Embryonic facial prominence (tissue), 1 donor: ENCODE results near the gene SHE.

Experiments
- DNase-seq: peaks from one replicate; pipeline ENCODE4 v3.0.0-alpha.2; 2016; ENCODE audit errors: extremely low spot score

The SHE gene

GRCh38 chr1:154478639-154479038 lies 23.6 kb downstream of the SHE start:
- no peak for DNase-seq

DNA sequence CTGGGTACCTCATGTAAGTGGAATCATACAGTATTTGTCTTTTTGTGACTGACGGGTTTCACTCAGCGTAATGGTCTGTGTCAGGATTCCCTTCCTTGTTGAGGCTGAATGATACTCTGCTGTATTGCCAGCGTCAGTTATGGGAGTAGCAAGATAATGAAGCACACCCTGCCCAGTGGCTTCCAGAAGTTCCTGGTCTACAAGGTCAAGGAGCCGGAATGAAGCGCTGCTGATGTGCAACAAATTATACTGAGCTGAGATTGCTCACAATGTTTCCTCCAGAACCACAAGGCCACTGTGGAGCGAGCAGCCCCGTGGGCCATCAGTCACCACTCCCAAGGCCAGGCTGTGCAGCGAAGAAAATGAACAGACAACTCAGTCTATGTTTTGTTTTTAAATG lies 24.2 kb downstream of the SHE start:
- no peak for DNase-seq

DNA sequence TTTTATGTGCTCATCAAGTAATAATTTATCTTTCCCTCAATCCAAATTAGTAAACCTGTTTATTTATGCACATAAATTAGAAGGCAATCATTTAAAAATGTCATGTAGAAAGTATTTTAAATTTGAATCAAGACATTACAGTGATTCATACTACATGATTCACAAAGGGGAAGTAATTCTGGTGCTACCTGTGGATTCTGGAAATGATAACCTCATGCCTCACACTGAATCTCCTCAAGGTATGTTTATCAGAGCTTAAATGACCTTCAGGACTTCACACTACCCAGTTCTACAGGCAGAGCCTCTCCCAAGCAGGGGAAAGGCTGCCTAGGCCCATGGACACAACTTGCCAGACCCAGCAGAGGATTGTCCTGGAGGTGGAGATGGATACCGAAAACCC lies 25.4 kb downstream of the SHE start:
- no peak for DNase-seq

DNA sequence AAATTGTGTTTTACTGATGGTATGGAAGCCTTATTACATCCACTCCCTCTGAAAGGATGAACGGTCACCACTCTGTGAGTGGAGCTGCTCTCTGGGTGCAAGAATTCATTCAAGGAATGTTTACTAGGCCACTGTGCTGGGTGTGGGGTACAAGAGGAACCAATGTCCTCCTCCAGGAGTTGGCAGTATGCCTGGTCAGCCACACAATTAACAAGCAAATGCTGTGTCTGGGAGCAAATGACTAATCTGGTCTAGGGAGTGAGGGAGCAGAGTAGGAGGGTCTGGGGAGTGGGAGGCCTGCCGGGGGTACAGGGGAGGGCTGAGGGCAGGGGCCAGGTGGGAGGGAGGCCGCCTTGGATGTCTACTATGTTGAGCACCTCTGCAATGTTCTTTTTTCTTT lies 27.4 kb downstream of the SHE start:
- no peak for DNase-seq

DNA sequence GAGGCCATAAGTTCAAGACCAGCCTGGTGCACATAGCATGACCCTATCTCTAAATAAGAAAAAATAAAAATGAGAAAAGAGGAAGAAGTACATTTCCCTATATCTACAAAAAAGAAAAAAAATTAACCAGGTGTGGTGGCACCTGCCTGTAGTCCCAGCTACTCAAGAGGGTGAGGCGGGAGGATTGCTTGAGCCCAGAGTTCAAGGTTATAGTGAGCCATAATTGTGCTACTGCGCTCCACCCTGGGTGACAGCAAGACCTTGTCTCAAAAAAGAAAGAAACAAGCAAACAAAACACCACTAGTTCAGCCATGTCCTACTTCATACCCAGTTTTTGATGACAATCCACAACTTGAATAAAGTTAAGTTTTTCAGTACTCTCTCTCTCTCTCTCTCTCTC lies 30.9 kb downstream of the SHE start:
- DNase-seq, result no peak

- DNase-seq, result no peak
These were observed 32.2 kb downstream of the SHE start for GRCh38 chr1:154469844-154470560.

GRCh38 chr1:154468535-154469250 lies 33.5 kb downstream of the SHE start:
- DNase-seq, result no peak

GRCh38 chr1:154467434-154468102 lies 34.6 kb downstream of the SHE start:
- DNase-seq, result no peak

GRCh38 chr1:154466921-154467417 lies 35.2 kb downstream of the SHE start:
- DNase-seq, result no peak

- no peak for DNase-seq
These were observed 36.0 kb downstream of the SHE start for GRCh38 chr1:154466206-154466605.

DNA sequence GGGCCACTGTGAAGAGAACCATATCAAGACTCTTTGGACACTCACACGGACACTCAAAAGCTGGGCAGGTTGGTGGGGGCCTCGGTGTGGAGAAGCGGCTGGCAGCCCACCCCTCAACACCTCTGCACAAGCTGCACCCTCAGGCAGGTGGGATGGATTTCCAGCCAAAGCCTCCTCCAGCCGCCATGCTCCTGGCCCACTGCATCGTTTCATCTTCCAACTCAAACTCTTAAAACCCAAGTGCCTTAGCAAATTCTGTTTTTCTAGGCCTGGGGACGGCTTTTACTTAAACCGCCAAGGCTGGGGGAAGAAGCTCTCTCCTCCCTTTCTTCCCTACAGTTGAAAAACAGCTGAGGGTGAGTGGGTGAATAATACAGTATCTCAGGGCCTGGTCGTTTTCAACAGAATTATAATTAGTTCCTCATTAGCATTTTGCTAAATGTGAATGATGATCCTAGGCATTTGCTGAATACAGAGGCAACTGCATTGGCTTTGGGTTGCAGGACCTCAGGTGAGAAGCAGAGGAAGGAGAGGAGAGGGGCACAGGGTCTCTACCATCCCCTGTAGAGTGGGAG lies 36.5 kb downstream of the SHE start:
- DNase-seq, result no peak

- DNase-seq, result no peak
These were observed 38.7 kb downstream of the SHE start for GRCh38 chr1:154463512-154463990.

- no peak for DNase-seq
These were observed 41.4 kb downstream of the SHE start for GRCh38 chr1:154460695-154461260.

DNA sequence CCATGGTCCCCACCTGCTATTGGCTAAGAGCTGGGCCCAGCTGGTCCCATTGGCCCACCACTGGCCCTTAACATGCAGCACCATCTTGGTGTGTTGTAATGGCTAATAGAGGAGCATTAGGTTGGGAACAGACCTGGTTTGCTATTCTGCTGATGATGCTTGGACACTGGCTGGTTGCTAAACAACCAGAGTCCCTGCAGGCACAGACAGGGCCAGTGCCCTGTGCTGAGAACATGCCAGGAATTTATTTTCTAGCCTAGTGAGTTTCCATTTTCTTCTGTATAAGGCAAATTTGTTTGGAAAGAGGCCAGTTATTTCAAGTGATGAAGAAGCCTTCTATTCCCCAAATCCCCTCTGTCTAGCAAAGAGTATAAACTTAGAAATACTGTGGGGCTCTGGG lies 43.1 kb downstream of the SHE start:
- DNase-seq, result no peak

DNA sequence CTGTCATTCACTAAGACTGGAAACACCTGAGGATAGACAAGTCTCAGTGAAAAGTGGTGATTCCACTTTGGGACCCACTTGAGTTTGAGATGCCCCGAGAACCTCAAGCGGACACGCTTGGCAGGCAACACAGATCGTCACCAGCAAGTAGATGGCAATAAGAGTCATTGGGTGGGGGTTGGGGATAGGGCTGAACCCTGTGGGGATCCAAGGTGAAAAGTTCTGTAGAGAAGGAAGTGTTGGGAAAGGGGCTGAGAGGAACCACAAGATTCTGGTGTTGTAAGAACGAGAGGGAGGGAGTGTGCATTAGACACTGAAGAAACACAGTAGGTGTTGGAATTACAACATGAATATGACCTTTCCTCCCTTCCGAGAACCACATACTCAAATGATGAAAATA lies 45.6 kb downstream of the SHE start:
- no peak for DNase-seq

DNA sequence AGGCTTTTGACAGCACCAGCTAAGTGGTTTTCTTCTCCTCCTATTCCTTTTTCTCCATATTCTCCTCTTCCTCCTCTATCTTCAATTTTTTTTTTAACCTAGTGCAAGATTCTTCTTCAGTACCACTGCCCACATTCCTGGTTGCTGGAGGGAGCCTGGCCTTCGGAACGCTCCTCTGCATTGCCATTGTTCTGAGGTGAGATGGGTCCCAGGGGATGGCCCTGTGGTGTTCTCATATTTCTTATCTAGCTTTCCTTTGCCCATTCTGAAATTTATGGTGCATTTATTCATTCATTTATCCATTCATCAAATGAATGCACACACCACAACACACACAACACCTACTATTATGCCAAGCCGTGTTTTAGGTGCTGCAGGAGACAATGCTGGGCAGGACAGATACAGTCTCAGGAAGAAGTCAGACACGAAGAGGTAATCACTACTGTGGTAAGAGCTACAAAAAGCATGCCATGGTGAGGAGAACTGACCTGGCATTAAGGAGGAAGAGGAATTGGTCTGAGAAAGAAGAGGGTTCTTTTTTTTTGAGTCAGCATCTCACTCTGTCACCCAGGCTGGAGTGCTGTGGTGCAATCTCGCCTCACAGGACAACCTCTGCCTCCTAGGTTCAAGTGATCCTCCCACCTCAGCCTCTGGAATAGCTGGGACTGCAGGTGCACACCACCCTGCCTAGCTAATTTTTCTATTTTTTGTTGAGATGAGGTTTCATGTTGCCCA lies 47.7 kb downstream of the SHE start:
- DNase-seq, result no peak

- DNase-seq, result no peak
These were observed 48.4 kb downstream of the SHE start for GRCh38 chr1:154453574-154454352.

DNA sequence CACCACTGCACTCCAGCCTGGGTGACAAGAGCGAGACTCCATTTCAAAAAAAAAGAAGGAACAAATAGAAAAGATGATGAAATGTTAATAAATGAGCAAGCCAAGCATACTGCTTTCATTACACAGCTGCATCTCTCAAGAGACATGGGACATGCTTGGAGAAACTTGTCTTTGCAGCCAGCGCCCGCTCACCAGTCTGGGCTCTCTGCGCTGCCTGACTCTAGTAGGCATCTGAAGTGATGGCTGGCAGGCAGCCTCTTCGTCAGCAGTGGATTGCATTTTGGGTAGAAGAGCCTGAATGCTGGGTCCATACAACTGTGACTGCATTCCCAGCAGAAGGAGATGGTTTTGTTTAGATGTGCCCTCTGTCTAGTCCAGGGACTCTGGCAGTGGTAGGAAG lies 49.1 kb downstream of the SHE start:
- DNase-seq, result no peak

DNA sequence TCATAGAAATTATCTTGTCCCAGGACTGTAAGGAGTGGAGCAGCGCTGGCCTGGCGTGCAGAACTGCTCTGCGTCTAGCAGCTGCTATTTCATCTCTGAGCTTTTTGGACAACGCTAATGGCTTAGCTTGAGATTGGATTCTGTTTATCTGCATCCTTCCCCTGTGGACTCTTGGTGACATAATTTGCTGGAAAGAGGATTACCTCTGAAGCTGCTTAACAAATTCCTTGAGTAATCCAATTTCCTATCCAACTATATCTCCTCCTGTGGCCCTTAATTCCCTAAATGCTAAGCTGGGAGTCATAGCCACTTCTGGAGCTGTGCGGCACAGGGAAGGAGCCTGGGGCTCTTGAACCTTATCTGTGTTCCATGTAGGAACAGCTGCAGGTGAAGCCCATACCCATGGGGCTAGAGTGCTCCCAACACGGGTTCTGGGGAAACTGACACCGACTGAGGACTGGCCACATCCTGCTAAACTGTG lies 53.8 kb downstream of the SHE start:
- DNase-seq, result no peak

DNA sequence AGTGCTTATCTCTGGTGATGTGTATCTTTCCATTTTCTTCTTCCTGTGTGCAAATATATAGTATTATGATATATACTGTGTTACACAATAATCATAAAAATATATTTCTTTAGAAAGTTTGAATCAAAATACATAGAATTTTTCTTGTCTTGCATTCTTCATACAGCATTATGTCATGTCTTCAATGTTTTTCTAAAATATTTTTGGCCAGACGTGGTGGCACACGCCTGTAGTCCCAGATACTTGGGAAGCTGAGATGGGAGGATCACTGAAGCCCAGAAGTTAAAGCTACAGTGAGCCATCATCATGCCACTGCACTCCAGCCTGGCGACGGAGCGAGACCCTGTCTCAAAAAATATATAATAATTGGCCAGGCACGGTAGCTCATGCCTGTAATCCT lies 55.4 kb downstream of the SHE start:
- DNase-seq, result no peak
